HCT116 (cell line): ENCODE measurements around the gene ACBD6. TPM values are rescaled to one million over a fixed set of nuclear protein-coding genes. Genes with fewer than 3 reads are reported as not detected.

ENCODE experiments used
- ATAC-seq: fragments of 200-7000 bp; cut with Tn5 transposase; 2 replicates; pipeline ENCODE4 v1.9.1; 2020; ENCODE audit warnings: mild to moderate bottlenecking, moderate library complexity
- BruUV-seq: library from RNA; stranded (reverse); fragments of 400-500 nt; replicated peaks from 2 replicates; lab custom pipeline; 2021; lab: Mats Ljungman, UMichigan
- CTCF ChIA-PET: fragments of 300-600 bp; sonication (Branson Sonifier 250); formaldehyde crosslinking; loops from one replicate; lab custom pipeline; 2021; ENCODE audit warnings: antibody characterized with exemption; lab: Charles Lee
- POLR2A ChIA-PET: fragments of 300-600, 350-600 bp; sonication (Branson Sonifier 250); formaldehyde crosslinking; loops from one replicate; lab custom pipeline; 2021; ENCODE audit warnings: antibody characterized with exemption; lab: Charles Lee
- RAD21 ChIA-PET, 2 experiments: fragments of 300-600 bp; sonication (Branson Sonifier 250); formaldehyde crosslinking; loops; one replicate each; lab custom pipeline; 2023; ENCODE audit warnings: low total read pairs in 2 of 2; ENCODE audit not compliant: uncharacterized antibody in 2 of 2, unreplicated experiment in 2 of 2, low non-redundant PET in 1 of 2; lab: Charles Lee
- DNase-seq: peaks from one replicate; pipeline ENCODE4 v3.0.0-alpha.2; 2010; ENCODE audit warnings: low read depth, low spot score
- H2AFZ ChIP-seq: fragments of 200-600 bp; shearing (Covaris generic), sonication (generic); 2 replicates; pipeline ENCODE4 v1.6.1; 2017; ENCODE audit warnings: low read depth, mixed run types, mixed read lengths, antibody characterized with exemption, low read length; ENCODE audit not compliant: poor library complexity, severe bottlenecking
- H3K27ac ChIP-seq: 2 replicates; pipeline ENCODE4 v1.5.1; 2012; ENCODE audit warnings: low read depth, low read length
- H3K27me3 ChIP-seq: fragments of 200-600 bp; sonication (generic); 2 replicates; pipeline ENCODE4 v1.6.1; 2016; ENCODE audit warnings: mixed run types, low read length, mixed read lengths; ENCODE audit not compliant: insufficient read depth
- H3K36me3 ChIP-seq, 2 experiments: fragments of 200-500 bp in 1 of 2; fragments of 200-600 bp in 1 of 2; sonication (Bioruptor generic) in 1 of 2; sonication (generic) in 1 of 2; 2 replicates each; pipeline versions ENCODE4 v1.5.1 to v1.6.1; 2014 to 2016; ENCODE audit warnings: low read length in 2 of 2, inconsistent platforms in 1 of 2, mixed read lengths in 1 of 2, mixed run types in 1 of 2; ENCODE audit not compliant: insufficient read depth in 2 of 2, control insufficient read depth in 1 of 2
- H3K4me1 ChIP-seq, 2 experiments: fragments of 200-600 bp in 1 of 2; sonication (generic) in 1 of 2; 2 replicates each; pipeline versions ENCODE4 v1.5.1 to v1.6.1; 2012 to 2017; ENCODE audit warnings: low read length in 2 of 2, inconsistent platforms in 1 of 2, mild to moderate bottlenecking in 1 of 2, mixed read lengths in 1 of 2, mixed run types in 1 of 2, moderate library complexity in 1 of 2; ENCODE audit not compliant: insufficient read depth in 2 of 2, control insufficient read depth in 1 of 2
- H3K4me2 ChIP-seq: fragments of 200-600 bp; sonication (generic); 2 replicates; pipeline ENCODE4 v1.6.1; 2017; ENCODE audit warnings: mixed run types, low read length, mixed read lengths
- H3K4me3 ChIP-seq, 2 experiments: fragments of 200-600 bp in 1 of 2; sonication (generic) in 1 of 2; replicated peaks in 1 of 2; 2 replicates each; pipeline ENCODE4 v1.5.1; 2011 to 2016; ENCODE audit warnings: low read length in 2 of 2, control low read depth in 1 of 2, low read depth in 1 of 2, mild to moderate bottlenecking in 1 of 2, mixed read lengths in 1 of 2, mixed run types in 1 of 2
- H3K79me2 ChIP-seq: fragments of 200-600 bp; sonication (generic); 2 replicates; pipeline ENCODE4 v1.6.1; 2017; ENCODE audit warnings: mild to moderate bottlenecking, mixed run types, low read length, moderate library complexity, mixed read lengths; ENCODE audit not compliant: insufficient read depth
- H3K9ac ChIP-seq: fragments of 200-600 bp; sonication (generic); 2 replicates; pipeline ENCODE4 v1.6.1; 2016; ENCODE audit warnings: low read length, mixed read lengths
- H3K9me2 ChIP-seq: fragments of 200-600 bp; sonication (generic), shearing (Covaris generic); 2 replicates; pipeline ENCODE4 v1.6.1; 2017; ENCODE audit warnings: mixed run types, mild to moderate bottlenecking, moderate library complexity; ENCODE audit not compliant: insufficient read depth
- H3K9me3 ChIP-seq, 2 experiments: fragments of 200-500 bp in 1 of 2; fragments of 200-600 bp in 1 of 2; sonication (Bioruptor generic) in 1 of 2; sonication (generic) in 1 of 2; 2 replicates each; pipeline ENCODE4 v1.6.1; 2014 to 2017; ENCODE audit warnings: low read length in 2 of 2, mixed read lengths in 2 of 2, inconsistent platforms in 1 of 2, low read depth in 1 of 2, mild to moderate bottlenecking in 1 of 2, mixed run types in 1 of 2, moderate library complexity in 1 of 2; ENCODE audit not compliant: control insufficient read depth in 1 of 2, insufficient read depth in 1 of 2
- H4K20me1 ChIP-seq: fragments of 200-600 bp; sonication (generic), shearing (Covaris generic); 2 replicates; pipeline ENCODE4 v1.6.1; 2017; ENCODE audit warnings: mixed run types, mild to moderate bottlenecking, moderate library complexity; ENCODE audit not compliant: insufficient read depth
- CBX3 ChIP-seq: IDR thresholded peaks from 2 replicates; pipeline ENCODE4 v1.6.1; 2012; ENCODE audit warnings: low read depth
- CEBPB ChIP-seq: IDR thresholded peaks from 2 replicates; pipeline ENCODE4 v1.6.1; 2012; ENCODE audit warnings: low read depth
- CTCF ChIP-seq, 3 experiments: fragments of 200-600 bp in 1 of 3; sonication (generic) in 1 of 3; IDR thresholded peaks in 2 of 3; conservative IDR thresholded peaks in 1 of 3; 2 replicates each; pipeline ENCODE4 v1.5.1; 2012 to 2017; ENCODE audit warnings: low read depth in 2 of 3, low read length in 2 of 3, antibody characterized with exemption in 1 of 3, borderline replicate concordance in 1 of 3, control low read depth in 1 of 3, mild to moderate bottlenecking in 1 of 3, mixed read lengths in 1 of 3, mixed run types in 1 of 3, moderate library complexity in 1 of 3; ENCODE audit not compliant: insufficient read depth in 1 of 3
- EZH2 ChIP-seq: fragments of 200-600 bp; sonication (generic); IDR thresholded peaks from 2 replicates; pipeline ENCODE4 v1.6.1; 2017; ENCODE audit warnings: antibody characterized with exemption, mixed run types
- FOSL1 ChIP-seq: IDR thresholded peaks from 2 replicates; pipeline ENCODE4 v1.6.1; 2012; ENCODE audit warnings: low read depth
- JUND ChIP-seq: IDR thresholded peaks from 2 replicates; pipeline ENCODE4 v1.6.1; 2012
- POLR2AphosphoS5 ChIP-seq: IDR thresholded peaks from 2 replicates; pipeline ENCODE4 v1.6.1; 2011; ENCODE audit warnings: mild to moderate bottlenecking, low read depth, low read length, moderate library complexity
- YY1 ChIP-seq: IDR thresholded peaks from 2 replicates; pipeline ENCODE4 v1.6.1; 2011; ENCODE audit warnings: low read length, low read depth, moderate library complexity, mild to moderate bottlenecking; ENCODE audit not compliant: insufficient replicate concordance; ENCODE audit errors: extremely low read depth
- intact Hi-C: fragments of 100-400 bp; cut with micrococcal nuclease; formaldehyde crosslinking; loops from 2 replicates; pipeline ENCODE4 v1.10.0; 2022
- total RNA-seq: library from RNA; stranded (reverse); gene quantifications from one replicate; pipeline ENCODE4 v1.2.1, GENCODE V29; 2021; ENCODE audit not compliant: unreplicated experiment

The ACBD6 gene
- total RNA-seq, 1 experiment from 2014 or later, result 43.2 TPM

GRCh38 chr1:180507795-180508724 lies 5.7 kb upstream of the ACBD6 start:
- Histone ChIP-seq H3K27ac (no peak overlapping the region), H4K20me1 (no peaks in the 10 kb centered on the region), H3K36me3 (no peaks in the 10 kb centered on the region)
- RAD21 ChIA-PET, result no interaction called here
- CTCF ChIA-PET, result no interaction called here
- TF ChIP-seq YY1, result peak; percentile 41
- no peak for TF ChIP-seq POLR2AphosphoS5
- no peak for TF ChIP-seq EZH2
- no peak for TF ChIP-seq CEBPB
- peak; percentile 38 for TF ChIP-seq JUND
- peak; percentile 33; the same call in 1 of the 2 replicates for TF ChIP-seq FOSL1
- peak in 1 of 3 experiments; percentile 22; a peak in 1 of 6 replicates for TF ChIP-seq CTCF (IDR thresholded peaks at IDR 0.05 in 2 of 3, conservative IDR thresholded peaks at IDR 0.05 in 1 of 3; ENCODE audit: borderline replicate concordance in 1 of 3, insufficient read depth in 1 of 3, low read depth in 2 of 3, low read length in 2 of 3)
- TF ChIP-seq CBX3, result 0 out of 2 replicates have a peak, but pooled peaks have one; percentile 38
- TF ChIP-seq, all 23 proteins: peak for 5
- Histone ChIP-seq H3K9ac (no peak overlapping the region), H3K4me3 (no peak overlapping the region), H3K27me3 (no peaks in the 10 kb centered on the region), H3K4me1 (peaks cover 7 to 21% of the 10 kb centered on the region in 2 experiments; a peak in 3 of 4 replicates), H3K9me2 (no peaks in the 10 kb centered on the region), H3K9me3 (no peaks in the 10 kb centered on the region), H2AFZ (peak overlapping the region; percentile 84), H3K4me2 (no peak overlapping the region), H3K79me2 (no peaks in the 10 kb centered on the region)
- DNase-seq, result no peak
- intact Hi-C loops, result no loop called here
- BruUV-seq, result no TSS peak
- POLR2A ChIA-PET, result no interaction called here
- no peak for ATAC-seq
